Measurements from ENCODE around the gene MBTPS1.

GRCh38 chr16:84020353-84020752, 96.4 kb downstream of the MBTPS1 start:
- TF ChIP-seq CTCF (IDR thresholded peaks at IDR 0.05), result no peak
- TF ChIP-seq POLR2A (IDR thresholded peaks at IDR 0.05), result no peak
